ENCODE data around the gene IL18BP.

Gene IL18BP

GRCh38 chr11:72013765-72014711 lies 15.3 kb downstream of the IL18BP start:
- DNase-seq: no peak

- DNase-seq: no peak
Observed at GRCh38 chr11:72014761-72015320, 16.1 kb downstream of the IL18BP start.

GRCh38 chr11:72015511-72016061 lies 16.9 kb downstream of the IL18BP start:
- DNase-seq: no peak

GRCh38 chr11:72018171-72018570 lies 19.5 kb downstream of the IL18BP start:
- DNase-seq: no peak

GRCh38 chr11:72023335-72023734 lies 24.6 kb downstream of the IL18BP start:
- DNase-seq: no peak

DNA sequence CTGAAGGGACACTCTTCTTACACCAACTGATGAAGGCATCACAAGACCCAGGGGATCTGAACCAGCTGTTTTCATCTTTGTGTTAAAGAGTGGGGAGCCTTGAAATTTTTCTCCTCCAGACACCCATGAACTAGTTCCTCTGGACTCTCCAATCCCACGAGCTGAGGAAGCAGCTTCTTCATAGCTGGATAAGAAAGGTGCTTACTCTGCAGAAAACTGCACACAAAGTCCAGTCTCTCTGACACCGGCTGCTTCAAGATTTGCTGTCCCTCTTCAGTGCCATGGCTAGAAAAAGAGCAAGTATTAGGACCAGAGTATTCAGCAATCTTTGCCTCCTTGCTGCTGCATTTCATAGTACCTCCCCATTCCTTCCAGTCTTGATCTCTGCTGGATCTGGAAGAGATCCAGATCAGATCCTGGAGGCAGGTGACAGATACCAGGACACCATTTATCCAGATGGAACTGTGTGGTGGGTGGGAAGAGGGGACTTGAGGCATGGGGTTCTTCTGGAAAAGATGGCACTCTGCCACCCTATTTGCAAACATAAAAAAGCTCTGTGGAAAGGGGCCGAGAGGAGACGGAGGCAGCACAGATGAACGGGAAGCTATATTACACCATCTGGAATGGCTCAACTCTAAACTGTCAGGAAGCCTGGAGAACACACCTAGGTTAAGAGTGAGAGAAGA lies 25.5 kb downstream of the IL18BP start:
- DNase-seq: no peak

DNA sequence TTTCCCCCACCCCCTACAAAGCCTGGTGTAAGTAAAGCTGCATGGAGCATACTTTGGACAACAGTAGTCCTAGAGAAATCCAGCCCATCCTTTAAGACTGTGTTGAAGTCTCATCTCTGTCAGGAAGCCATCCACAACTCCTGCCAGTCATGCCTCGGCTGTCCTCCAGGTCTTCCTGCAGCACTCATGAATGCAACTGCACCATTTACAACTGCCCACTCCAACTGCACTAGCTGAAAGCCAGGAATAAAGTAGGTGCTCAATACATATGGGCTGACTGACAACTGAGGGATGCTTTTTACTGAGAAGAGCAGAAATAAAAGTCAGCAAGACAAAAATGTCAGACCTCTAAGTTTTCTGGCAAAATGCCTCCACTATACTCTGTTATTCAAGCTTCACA lies 27.4 kb downstream of the IL18BP start:
- no peak for DNase-seq

GRCh38 chr11:72030472-72031045 lies 31.9 kb downstream of the IL18BP start:
- no peak for DNase-seq

DNA sequence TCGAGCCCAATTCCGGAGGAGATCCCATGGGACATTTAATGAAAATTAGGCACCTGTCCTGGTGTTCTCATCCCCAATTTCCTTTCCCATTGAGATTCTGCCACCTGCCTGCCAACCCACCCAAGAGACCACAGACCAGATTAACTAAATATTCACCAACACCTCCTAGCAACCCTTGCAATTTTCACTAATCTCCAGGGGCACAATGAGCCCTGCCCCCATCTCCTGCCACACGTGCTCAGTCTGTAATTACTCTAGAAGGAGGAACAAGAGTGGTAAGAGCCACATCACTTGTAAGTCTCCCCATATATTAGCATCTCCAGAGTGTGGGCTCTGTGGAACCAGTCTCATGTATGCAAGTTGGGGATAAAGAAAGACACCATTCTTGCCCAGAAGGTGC lies 38.0 kb downstream of the IL18BP start:
- no peak for DNase-seq

- DNase-seq: no peak
Observed at GRCh38 chr11:72037554-72038311, 39.0 kb downstream of the IL18BP start.

DNA sequence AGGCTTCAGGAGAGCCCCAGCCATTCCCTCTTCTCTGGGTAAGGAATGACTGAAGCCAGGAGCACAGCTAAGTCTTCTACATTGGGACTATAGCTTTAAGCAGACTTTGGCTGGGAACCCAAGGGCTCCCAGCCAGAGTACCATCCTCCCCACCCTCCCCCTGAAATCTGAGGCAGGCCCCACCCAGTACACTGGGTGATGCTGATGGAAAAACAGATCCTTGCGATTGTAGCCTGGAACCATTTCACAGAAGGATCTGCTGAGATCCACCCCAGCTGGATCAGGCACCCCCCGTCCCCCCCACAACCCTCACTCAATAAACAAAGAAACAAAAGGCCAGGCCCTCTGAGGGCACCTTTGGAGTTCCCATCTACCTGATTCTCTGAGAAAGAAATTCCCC lies 39.8 kb downstream of the IL18BP start:
- no peak for DNase-seq

- no peak for DNase-seq
Observed at GRCh38 chr11:72039031-72039855, 40.5 kb downstream of the IL18BP start.

DNA sequence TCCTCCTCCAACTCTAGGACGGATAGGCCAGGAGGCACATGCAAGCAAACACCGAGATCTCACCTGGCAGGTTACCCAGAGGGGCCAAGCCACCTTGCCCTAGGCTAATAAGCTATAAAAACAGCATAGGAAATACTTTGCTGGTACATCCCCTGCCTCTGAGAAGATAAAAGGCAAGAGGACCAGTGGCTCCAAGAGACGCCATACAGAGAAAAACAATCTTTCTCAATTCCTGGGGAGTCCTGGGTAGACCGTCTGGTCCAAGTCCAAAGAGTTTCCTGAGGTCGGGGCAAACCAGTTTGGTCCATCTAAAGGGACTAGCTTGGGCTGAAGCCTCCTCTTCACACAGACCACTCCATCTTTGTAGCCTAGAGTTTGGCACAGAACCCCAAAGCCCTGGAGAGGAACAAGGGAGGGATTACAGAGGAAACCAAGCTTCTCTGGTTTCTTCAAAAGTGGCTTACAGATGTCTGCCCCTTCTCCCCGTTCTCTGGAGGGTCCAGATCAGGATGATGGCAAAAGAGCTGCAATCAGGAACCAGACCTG lies 41.2 kb downstream of the IL18BP start:
- DNase-seq: no peak

DNA sequence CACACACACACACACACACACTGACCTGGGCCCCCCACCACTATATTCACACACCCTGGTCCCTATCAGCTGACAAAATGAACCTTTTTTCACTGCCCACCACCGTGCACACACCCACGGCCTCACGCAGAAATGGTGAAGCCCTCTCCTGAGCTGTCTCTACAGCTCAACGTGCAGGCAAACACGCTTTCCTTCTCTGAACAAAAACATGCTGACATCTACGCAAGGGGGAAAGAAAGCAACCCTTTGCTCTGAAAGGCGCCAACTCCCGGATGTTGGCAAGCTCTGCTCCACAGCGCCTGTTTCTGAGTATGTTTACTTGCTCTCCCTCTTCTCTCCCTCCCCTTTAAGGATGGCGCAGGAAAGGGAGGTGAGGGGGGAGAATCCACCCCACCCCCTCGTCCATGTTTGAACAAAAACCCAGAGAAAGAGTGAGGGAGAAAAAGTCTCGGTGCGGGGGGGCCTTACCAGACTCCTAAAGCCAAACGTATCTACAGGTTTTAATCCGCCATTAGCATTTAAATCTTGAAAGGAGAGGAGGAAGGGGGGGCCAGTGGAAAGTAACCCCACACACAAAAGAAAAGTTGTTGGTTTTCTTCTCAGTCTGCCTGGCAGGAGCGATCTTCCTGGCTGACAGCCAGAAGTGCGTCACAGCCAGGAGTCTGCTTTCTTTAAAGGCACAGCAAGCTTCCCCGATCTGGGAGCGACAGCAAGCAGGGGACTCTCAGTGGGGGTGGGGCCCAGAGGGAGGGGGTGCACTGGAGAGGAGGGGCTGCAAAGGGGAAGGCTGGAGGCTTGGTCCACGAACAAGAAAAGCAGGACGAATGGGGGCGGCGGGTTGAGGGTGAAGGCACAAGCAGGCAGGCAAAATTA lies 42.0 kb downstream of the IL18BP start:
- peak; percentile 81 for DNase-seq

GRCh38 chr11:72041364-72042063 lies 42.8 kb downstream of the IL18BP start:
- DNase-seq: peak; percentile 44

- no peak for DNase-seq
Observed at GRCh38 chr11:72042064-72042745, 43.5 kb downstream of the IL18BP start.

DNA sequence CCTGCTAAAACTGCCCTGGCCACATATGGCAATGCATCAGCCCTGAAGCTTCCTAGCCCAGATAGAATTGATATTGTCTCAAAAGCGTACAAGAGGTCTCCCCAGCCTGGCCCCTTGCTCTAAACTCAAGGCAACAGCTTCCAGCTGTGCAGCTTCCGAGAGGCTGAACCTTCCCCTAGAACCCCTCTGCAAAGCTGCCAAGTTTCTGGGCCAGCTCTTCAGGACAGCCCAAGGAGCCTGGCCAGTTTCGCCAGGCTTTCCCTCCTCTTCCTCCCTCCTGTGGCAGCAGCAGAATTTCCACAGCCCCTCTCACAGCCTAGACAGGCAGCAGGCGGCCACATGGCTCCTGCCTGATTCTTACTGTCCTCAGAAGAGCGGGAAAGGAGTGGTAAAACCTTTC lies 47.1 kb downstream of the IL18BP start:
- DNase-seq: no peak

DNA sequence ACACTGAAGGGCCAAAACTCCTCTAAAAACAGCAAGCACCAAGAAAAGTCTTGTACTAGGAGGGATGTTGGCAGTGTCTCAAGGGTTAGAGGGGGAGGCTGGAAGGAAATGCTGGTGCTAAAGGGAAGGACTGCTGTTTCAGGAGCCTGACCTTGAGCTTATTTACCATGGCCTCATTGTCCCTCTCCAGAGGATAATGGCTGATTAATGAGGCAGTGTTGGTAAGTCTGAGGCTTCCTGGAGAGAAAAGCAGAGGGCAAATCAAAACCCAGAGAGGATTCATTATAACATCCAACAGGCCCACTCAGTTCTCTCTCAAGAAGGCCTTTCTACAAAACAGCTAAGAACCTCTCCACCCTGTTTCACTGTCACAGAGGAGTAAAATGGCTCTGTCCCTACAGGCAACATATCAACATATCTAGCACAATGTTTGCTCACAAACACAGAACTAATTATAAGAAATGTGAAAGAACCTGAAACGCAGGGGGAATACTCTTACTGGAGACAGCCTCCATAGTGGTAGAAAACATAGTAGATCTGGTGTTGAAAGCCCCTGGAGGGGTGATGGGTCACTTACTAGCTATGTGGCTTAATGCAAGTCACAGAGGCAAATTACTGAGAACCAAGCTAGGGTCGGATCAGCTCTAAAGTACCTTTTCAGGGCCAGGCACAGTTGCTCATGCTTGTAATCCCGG lies 50.2 kb downstream of the IL18BP start:
- DNase-seq: no peak
